Measurements from ENCODE around the gene KCTD17. TPM values are rescaled to one million over a fixed set of nuclear protein-coding genes. Genes with fewer than 3 reads are reported as not detected.

Gene KCTD17
- total RNA-seq, 4 donors from 2014 or later: 32.4 to 58.0 (median 48.1) TPM

GRCh38 chr22:37057226-37057625 lies 5.7 kb downstream of the KCTD17 start:
- 86% methylated on average over 7 to 9 of the region's 9 CpGs for WGBS, 2 donors
- H3K4me3 ChIP-seq (ENCODE audit: low read depth, poor library complexity, severe bottlenecking): no peak overlapping the region
- intact Hi-C loops (cut with DNase I; ENCODE audit: low total_unique reads): no loop called here
- no peak for TF ChIP-seq POLR2A (IDR thresholded peaks at IDR 0.05)
- no peak for TF ChIP-seq CTCF (IDR thresholded peaks at IDR 0.05)
- no peak for DNase-seq (ENCODE audit: low spot score in 2 of 2)

DNA sequence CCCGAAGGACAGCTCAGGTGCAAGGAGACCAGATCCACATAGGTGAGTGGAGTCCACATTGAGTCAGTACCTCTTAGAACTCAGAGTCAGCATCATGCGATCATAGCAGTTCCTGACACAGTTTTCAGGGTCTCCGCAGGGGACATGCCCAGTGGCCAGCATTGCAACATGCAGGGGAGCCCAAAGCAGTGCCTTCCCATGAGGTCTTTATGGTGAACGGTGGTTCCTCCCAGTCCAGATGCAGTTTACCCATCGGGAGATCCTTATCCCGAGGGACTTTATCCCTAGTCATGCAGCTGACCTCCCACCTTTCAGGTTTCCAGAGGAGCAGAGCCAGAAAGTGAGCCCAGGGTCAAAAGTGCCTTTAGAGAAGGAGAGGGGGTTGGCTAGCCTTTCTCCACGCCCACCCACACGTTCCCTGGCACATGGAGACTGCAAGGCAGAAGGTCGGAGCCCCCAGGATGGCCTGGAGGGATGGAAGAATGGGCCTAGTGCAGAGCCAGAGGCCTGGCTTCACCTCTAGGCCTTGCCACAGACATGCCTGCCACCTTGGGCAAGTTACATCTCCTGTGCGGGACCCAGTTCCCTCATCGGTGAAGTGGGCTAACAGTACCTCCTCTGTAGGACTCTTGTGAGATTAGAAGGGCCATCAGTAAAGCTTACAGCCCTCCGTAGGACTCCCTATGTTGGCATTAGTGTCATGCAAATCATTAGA lies 6.4 kb downstream of the KCTD17 start:
- no peak for TF ChIP-seq POLR2A (IDR thresholded peaks at IDR 0.05)
- TF ChIP-seq CTCF (IDR thresholded peaks at IDR 0.05): no peak
- intact Hi-C loops (cut with DNase I; ENCODE audit: low total_unique reads): no loop called here
- 92 to 95% methylated on average over 12 of the region's 12 CpGs for WGBS, 2 donors
- DNase-seq (ENCODE audit: low spot score in 2 of 2): no peak
- no peak overlapping the region for H3K4me3 ChIP-seq (ENCODE audit: low read depth, poor library complexity, severe bottlenecking)

DNA sequence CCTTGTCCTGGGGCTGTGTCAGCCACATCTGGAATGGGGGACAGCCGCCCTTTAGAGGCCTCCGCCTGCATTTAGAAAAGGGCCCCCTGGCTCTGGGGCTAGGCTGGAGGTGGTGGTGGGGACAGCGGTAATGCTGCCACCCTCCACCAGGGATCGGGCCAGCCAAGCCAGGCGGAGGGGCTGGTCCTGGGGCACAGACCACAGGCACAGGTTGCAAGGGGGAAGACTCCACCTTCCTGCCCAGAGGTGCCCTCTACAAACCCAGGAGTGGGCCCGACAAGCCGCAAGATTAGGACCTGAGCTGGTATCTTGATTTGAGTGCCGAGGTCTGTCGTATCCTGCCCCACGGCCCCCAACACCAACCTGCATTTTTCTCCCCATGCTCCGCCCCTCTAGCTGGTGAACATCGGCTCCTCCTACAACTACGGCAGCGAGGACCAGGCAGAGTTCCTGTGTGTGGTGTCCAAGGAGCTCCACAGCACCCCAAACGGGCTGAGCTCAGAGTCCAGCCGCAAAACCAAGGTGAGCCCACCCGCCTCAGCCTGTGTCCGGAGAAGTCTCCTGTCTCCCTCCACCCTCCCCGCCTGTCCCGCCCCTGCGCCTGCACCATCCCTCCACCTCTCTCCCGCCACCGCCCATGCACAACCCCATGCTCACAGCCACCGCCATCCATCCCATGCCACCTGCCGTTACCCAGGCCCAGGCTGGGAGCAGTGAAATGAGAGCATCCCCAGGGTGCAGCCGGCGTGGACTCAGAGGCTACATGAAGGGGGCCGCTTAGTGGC lies 7.6 kb downstream of the KCTD17 start:
- TF ChIP-seq POLR2A (IDR thresholded peaks at IDR 0.05): no peak
- 89 to 91% methylated on average over 28 of the region's 28 CpGs for WGBS, 2 donors
- intact Hi-C loops (cut with DNase I; ENCODE audit: low total_unique reads): no loop called here
- no peak for DNase-seq (ENCODE audit: low spot score in 2 of 2)
- no peak overlapping the region for H3K4me3 ChIP-seq (ENCODE audit: low read depth, poor library complexity, severe bottlenecking)

DNA sequence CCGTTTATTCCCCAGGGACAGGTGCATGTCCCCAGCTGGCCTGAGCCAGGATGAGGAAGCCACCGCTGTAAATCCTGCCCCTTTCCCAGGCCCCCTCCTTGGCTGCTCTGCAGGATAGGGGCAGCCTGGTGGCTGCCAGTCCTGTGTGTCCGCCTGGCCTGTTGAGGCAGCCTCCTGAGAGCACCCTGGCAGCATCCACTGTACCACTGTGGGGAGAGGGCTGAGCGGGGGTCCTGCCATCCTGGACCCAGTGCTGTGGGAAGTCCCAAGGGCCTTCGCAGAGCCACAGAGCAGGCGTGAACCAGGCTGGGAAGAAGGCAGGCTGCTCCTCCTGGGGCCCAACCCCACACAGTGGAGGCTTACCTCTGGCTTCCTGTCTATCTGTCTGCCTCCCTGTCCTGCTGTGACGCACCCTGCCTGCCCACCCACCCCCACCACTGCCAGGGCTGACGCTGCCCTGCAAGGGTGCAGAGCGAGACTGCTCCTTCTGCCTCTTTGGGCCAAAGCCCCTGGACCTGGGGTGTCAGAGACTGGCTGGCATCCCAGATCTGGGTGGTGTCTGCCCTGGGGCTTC lies 8.4 kb downstream of the KCTD17 start:
- DNase-seq (ENCODE audit: low spot score in 2 of 2): no peak
- intact Hi-C loops (cut with DNase I; ENCODE audit: low total_unique reads): no loop called here
- no peak for TF ChIP-seq CTCF (IDR thresholded peaks at IDR 0.05)
- no peak for TF ChIP-seq POLR2A (IDR thresholded peaks at IDR 0.05)
- 65 to 85% methylated on average over 6 to 9 of the region's 9 CpGs for WGBS, 2 donors
- no peak overlapping the region for H3K4me3 ChIP-seq (ENCODE audit: low read depth, poor library complexity, severe bottlenecking)

DNA sequence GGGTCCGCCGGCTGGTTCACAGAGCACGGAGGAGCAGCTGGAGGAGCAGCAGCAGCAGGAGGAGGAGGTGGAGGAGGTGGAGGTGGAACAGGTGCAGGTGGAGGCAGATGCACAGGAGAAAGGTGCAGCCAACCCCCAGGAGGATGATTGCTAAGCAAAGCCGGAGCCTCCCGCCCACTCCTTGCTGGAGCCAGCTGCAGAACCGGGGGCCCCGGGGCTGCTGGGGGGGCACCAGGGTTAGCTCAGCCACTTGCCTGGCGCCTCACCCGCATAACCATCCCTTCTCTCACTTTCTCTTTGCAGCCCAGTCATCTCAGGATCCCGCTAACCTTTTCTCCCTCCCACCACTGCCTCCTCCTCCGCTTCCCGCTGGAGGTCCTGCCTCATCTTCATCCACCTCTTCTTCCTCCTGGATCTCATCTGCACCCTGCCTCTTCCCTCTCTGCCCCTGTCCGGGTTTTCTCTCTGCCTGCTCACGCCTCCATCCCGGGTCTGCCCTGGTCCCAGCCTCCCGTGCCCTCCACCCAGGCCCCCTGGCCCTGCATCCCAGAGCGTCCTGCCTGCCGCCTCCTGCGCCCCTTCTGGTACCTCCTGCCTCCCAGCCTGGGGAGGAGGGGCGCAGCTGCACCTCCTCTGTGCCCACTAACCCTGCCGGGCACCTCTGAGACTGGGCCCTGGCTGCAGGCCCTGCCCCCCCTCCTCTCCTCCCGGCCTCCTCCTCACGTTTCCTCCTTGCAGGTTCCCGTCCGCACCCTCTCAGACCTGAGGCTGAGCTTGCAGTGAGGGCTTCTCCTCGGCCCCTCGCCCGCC lies 9.5 kb downstream of the KCTD17 start:
- H3K4me3 ChIP-seq (ENCODE audit: low read depth, poor library complexity, severe bottlenecking): no peak overlapping the region
- no peak for DNase-seq (ENCODE audit: low spot score in 2 of 2)
- no peak for TF ChIP-seq CTCF (IDR thresholded peaks at IDR 0.05)
- no peak for TF ChIP-seq POLR2A (IDR thresholded peaks at IDR 0.05)
- intact Hi-C loops (cut with DNase I; ENCODE audit: low total_unique reads): no loop called here
- 75 to 82% methylated on average over 28 of the region's 28 CpGs for WGBS, 2 donors

All from lower leg skin (tissue), 4 donors.